ENCODE results near the gene ATP2B1. TPM values are rescaled to one million over a fixed set of nuclear protein-coding genes. Genes with fewer than 3 reads are reported as not detected.
A peak's percentile ranks its signal among the peaks of the same experiment; 100 is the strongest.

ATP2B1 gene
- total and polyA plus RNA-seq, 7 donors, result 14.3 to 54.0 (median 30.1) TPM

- WGBS, 3 donors, result 14 to 19% (median 15%) methylated on average over 6 of the region's 6 CpGs
- TF ChIP-seq CTCF (IDR thresholded peaks at IDR 0.05), result peak; percentile 88
- H3K36me3 ChIP-seq (ENCODE audit: insufficient read depth in 1 of 2, low read depth in 1 of 2), result peaks cover 0 to 2% of the 10 kb centered on the region in 2 donors
- no peaks in the 10 kb centered on the region for H3K9me3 ChIP-seq
- peaks cover 6% of the 10 kb centered on the region for H3K4me1 ChIP-seq
- no peaks in the 10 kb centered on the region for H3K27me3 ChIP-seq (ENCODE audit: insufficient read depth in 3 of 3, low read length in 2 of 3)
- H3K27ac ChIP-seq, result no peak overlapping the region
- no peak overlapping the region for H3K4me3 ChIP-seq
- intact Hi-C loops (cut with DNase I), result loop anchor here (5.0 to 10.0 kb wide), 6 partner anchors 164 to 1402 kb away; partner anchors contain the start of gene ATP2B1 (in 1 of the 2)
- DNase-seq, result peak; percentile 31 to 62
- peak; percentile 70 to 88 (median 76) for ATAC-seq
These were observed 165.6 kb downstream of the ATP2B1 start for GRCh38 chr12:89542912-89543592.

- H3K4me3 ChIP-seq, result no peak overlapping the region
- no peak for TF ChIP-seq CTCF (IDR thresholded peaks at IDR 0.05)
- intact Hi-C loops (cut with DNase I), result loop anchor here (5.0 to 10.0 kb wide), 6 partner anchors 165 to 1403 kb away; partner anchors contain the start of gene ATP2B1 (in 1 of the 2)
- no peaks in the 10 kb centered on the region for H3K9me3 ChIP-seq
- H3K4me1 ChIP-seq, result peaks cover 6% of the 10 kb centered on the region
- DNase-seq, result no peak
- H3K36me3 ChIP-seq (ENCODE audit: insufficient read depth in 1 of 2, low read depth in 1 of 2), result peaks cover 0 to 2% of the 10 kb centered on the region in 2 donors
- no peaks in the 10 kb centered on the region for H3K27me3 ChIP-seq (ENCODE audit: insufficient read depth in 3 of 3, low read length in 2 of 3)
- 76 to 89% (median 85%) methylated on average over 2 of the region's 2 CpGs for WGBS, 3 donors
- no peak overlapping the region for H3K27ac ChIP-seq
- no peak for ATAC-seq
These were observed 166.4 kb downstream of the ATP2B1 start for GRCh38 chr12:89542236-89542635.

GRCh38 chr12:89540586-89540985 is 168.1 kb downstream of the ATP2B1 start:
- H3K4me3 ChIP-seq, result no peak overlapping the region
- H3K9me3 ChIP-seq, result no peaks in the 10 kb centered on the region
- peaks cover 0 to 2% of the 10 kb centered on the region in 2 donors for H3K36me3 ChIP-seq (ENCODE audit: insufficient read depth in 1 of 2, low read depth in 1 of 2)
- ATAC-seq, result no peak
- no peak overlapping the region for H3K27ac ChIP-seq
- no peak for TF ChIP-seq CTCF (IDR thresholded peaks at IDR 0.05)
- WGBS, 3 donors, result 66 to 85% (median 68%) methylated on average over 3 of the region's 3 CpGs
- no peak for DNase-seq
- intact Hi-C loops (cut with DNase I), result loop anchor here (2.0 to 10.0 kb wide), 7 partner anchors 167 to 1404 kb away; partner anchors contain the start of gene ATP2B1 (in 1 of the 2)
- peaks cover 6% of the 10 kb centered on the region for H3K4me1 ChIP-seq
- no peaks in the 10 kb centered on the region for H3K27me3 ChIP-seq (ENCODE audit: insufficient read depth in 3 of 3, low read length in 2 of 3)

- no peaks in the 10 kb centered on the region for H3K9me3 ChIP-seq
- H3K27ac ChIP-seq, result no peak overlapping the region
- no peak for DNase-seq
- H3K4me3 ChIP-seq, result no peak overlapping the region
- ATAC-seq, result no peak
- no peak for TF ChIP-seq CTCF (IDR thresholded peaks at IDR 0.05)
- intact Hi-C loops (cut with DNase I), result loop anchor here (2.0 to 10.0 kb wide), 7 partner anchors 168 to 1405 kb away; partner anchors contain the start of gene ATP2B1 (in 1 of the 2)
- peaks cover 0 to 2% of the 10 kb centered on the region in 2 donors for H3K36me3 ChIP-seq (ENCODE audit: insufficient read depth in 1 of 2, low read depth in 1 of 2)
- WGBS, 3 donors, result 43 to 70% (median 57%) methylated on average over 5 of the region's 5 CpGs
- H3K4me1 ChIP-seq, result no peaks in the 10 kb centered on the region
- H3K27me3 ChIP-seq (ENCODE audit: insufficient read depth in 3 of 3, low read length in 2 of 3), result no peaks in the 10 kb centered on the region
These were observed 169.0 kb downstream of the ATP2B1 start for GRCh38 chr12:89539426-89540223.

All from psoas muscle (tissue), 8 donors.